Stimulated activated CD8-positive, alpha-beta memory T cell treated with anti-CD3 and anti-CD28 coated beads, Interleukin-12 subunit alpha, Interleukin-12 subunit beta, amount 100 ng/mL, for 4 hours (primary cell): ENCODE results near the gene RFNG.

Source experiments
- DNase-seq: peaks from one replicate; pipeline ENCODE4 v3.0.0-alpha.2; 2020; ENCODE audit warnings: low read depth

RFNG gene, protein sequence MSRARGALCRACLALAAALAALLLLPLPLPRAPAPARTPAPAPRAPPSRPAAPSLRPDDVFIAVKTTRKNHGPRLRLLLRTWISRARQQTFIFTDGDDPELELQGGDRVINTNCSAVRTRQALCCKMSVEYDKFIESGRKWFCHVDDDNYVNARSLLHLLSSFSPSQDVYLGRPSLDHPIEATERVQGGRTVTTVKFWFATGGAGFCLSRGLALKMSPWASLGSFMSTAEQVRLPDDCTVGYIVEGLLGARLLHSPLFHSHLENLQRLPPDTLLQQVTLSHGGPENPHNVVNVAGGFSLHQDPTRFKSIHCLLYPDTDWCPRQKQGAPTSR

DNA sequence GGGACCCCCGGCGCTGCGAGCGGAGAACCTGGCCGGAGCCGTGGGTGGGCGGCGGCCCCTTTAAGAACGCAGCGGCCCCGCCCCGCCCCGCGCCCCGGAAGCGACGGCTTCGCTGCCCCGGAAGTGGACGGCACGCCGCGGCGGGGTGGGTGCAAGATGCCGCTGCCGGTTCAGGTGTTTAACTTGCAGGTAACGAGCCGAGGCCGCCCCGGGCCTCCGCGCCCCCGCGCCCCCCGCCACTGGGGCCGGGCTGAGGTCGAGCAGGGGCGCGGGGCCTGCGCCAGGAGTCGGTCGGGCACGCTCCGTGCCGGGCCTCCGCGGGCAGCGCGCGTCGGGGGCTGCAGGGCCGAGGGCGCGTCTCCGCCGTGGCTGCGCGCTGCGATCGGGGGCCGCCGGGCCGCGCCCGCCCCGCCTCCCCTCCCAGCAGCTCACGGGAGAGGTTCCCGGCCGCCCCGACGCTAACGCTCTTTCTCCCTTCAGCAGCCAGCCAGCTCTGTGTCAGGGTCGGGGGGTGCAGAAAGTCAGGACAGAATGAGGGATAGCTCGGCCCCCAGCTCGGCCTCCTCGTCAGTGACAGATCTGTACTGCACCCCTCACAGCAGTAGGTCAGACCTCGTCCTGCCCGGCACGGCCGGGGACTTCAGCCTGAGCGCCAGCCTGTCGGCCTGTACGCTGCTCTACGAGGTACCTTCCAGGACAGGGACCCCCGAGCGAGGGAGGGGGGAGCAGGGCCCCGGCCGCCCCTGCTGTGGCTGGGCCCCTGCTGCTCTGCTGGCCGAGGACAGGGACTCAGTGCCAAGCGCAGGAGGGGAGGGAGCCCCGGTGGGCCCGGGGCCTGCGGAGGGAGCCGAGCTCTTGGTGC, at the start of gene RFNG, which contains the start of gene GPS1:
Gene RFNG (minus strand): TSS at position 36 of the 862 bp plus-strand sequence. CDS start 45 bp downstream, outside the sequence.
Gene GPS1 (plus strand): TSS at position 123 of the 862 bp plus-strand sequence. CDS start 34 bp downstream, at position 157.
- DNase-seq: peak; percentile 74

DNA sequence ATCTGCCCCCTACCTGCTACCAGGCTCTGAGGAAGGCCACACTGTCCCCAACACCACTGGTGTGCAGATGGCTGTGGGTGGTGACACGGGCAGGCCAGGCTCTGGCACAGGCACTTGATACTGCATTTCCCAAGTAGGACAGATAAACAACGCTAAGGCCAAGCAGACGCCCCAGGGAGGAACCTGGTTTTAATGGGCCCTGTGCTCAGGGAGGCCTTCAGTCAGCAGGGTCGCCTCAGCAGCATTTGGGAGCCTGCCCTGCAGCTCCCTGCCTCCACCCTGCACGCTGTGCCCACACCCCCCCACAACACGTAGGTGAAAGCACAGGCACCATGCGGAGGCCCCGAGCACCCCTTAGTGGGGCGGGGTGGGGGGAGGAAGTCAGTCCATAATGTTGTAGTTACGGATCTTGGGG, 49.7 kb upstream of the RFNG start:
- no peak for DNase-seq

DNA sequence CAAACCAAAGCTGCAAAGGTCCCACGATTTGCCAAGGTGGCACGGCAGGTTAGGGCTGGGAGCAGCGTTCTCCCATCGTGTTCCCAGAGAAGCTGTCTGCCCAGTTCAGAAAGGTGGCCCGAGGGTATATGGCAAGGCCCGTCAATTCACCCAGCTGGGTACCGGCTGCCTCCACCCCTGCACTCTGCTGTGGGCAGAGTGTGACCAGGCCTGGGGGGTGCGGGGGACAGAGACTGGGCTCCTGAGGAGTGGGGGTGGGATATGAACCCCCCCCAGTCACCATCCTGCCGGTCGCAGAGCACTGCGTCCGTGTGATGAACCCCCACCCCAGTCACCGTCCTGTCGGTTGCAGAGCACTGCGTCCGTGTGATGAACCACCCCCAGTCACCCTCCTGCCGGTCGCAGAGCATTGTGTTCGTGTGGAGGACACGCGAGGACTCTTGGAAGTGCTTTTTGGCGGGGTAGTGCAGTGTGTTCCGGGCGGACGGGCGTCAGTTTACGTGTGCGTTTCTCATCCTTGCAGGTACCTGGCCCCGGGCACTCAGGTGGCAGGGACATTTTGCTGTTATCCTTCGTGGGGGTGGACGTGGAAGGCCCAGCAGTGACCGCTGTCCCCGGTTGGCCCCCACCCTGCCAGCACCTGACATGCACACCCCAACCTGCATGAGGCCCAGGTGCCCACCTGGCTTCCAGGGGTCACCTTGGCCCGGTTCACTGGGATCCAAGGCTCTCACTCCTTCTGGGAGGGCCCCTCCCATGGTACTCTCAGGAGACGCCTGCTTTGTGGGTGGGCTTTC, 49.1 kb upstream of the RFNG start:
- no peak for DNase-seq

DNA sequence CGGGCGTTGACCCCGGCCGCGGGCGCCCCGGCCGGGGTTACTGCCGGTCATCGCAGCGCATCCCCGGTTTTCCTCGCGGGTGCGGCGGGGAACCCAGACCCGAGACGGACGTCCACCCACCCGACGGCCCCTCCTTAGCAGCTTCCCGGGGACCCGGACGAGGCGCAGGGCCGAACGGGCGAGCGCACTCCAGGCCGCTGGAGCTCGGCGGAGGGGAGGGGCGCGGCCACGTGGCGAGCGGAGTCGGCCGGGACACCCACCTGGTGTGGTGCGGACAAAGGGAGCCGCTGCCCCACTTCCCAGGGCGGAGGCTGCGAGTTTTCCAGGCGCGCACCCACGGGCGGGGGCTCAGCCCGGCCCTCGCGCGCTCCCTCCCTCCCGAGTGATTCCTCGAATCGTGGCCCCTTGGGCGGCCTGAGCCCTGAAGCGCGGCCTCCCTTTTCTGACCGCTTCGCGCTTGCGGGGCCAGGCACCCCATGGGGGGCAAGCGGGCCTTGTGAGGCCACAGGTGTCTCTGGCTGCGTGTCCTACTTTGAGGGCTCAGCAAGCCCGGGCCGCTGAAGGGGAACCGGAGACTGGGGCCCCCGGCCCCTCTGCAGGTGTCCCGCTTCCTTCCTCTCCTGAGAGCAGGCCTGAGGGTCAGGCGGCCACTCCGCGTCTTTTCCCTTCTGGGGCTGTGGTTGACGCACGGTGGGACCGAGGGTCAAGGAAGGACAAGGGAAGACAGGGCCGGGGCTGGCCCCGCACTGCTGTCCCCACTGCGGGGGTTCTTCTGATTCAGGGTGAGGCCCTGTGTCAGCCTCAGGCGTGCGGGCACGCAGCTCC, 47.5 kb upstream of the RFNG start:
- no peak for DNase-seq

DNA sequence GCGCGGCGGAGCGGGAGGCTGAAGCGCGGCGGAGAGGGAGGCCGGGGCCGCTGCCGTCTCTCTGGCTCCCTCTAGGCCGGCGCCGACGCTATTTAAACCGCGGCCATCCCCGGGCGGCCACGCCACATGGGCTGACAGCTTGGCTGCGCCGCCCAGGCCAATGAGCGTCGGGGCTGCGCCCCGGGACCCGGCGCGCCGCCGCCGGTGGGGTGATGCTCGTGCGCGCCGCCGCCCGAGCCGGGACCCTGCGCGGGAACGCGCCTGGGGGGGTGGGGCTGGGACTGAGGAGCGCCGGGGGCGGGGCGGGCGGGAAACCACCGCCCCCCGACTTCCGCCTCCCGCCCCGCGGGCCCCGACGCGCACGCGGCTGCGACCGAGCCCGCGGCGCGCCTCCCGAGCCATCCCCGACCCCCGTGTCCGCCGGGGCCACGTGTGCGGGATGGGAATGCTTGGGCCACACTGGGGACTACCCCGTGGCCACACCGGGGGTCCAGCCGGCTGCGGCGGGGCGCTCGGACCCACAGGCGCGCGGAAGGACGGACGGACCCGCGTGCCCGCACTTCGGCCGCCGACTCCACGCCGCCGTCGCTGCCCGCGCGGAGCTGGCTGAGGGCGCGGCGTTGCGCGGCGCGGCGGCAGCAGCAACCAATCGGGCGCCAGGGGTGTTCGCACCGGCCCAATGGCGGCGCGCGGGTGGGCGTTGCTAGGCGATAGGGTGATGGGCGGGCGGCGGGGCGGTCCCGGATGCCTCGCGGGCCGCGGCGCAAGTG, 46.7 kb upstream of the RFNG start, which contains the start of gene FASN:
Gene FASN (minus strand): TSS at position 68 of the 770 bp plus-strand sequence. CDS start 1,791 bp downstream, outside the sequence.
- DNase-seq: peak; percentile 91

DNA sequence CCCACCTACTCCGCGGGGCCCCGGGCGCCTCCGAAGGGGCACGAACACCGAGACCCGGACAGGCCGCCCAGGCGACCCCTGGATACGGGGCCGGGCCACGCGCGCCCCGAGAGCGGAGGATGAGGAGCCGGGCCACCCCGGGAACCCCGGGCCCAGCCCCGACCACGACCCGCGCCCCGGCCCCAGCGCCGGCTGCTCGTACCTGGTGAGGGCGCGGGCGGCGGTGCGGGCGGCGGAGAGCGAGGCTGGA, 46.2 kb upstream of the RFNG start:
- DNase-seq: no peak

DNA sequence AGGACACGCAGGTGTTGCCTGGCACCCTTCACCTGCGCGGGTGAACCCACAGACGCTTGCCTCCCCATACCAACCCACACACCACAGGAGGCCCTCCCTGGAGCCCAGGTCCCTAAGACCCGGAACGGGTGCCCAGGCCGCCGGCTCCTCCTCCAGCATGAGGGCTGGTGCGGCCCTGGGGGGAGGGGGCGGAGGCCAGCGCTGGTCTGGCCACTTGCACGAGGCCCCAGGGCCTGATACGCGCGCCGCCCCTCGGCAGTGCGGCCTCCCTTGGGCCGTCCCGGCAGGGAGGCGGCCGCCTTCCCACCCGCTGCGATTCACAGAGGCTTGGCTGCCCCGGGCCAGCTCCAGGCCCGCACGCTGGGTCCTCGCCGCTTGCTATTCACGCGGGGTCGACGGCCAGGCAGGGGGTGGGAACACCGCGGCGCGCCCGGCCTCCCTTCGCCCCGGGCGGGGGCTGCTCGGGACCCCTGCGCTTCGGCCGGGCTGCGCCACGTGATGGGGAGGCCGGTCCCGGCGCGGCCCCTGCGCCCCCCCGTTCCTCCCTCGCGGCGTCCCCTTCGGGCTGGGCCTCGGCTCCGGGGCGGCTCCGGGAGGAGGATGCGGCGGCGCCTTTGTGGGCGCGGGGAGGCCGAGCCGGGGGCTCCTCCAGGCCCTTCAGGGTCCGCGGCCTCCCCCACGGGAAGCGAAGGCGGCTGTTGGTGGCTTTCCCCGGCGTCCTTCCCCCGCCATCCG, 45.7 kb upstream of the RFNG start:
- DNase-seq: peak; percentile 23

DNA sequence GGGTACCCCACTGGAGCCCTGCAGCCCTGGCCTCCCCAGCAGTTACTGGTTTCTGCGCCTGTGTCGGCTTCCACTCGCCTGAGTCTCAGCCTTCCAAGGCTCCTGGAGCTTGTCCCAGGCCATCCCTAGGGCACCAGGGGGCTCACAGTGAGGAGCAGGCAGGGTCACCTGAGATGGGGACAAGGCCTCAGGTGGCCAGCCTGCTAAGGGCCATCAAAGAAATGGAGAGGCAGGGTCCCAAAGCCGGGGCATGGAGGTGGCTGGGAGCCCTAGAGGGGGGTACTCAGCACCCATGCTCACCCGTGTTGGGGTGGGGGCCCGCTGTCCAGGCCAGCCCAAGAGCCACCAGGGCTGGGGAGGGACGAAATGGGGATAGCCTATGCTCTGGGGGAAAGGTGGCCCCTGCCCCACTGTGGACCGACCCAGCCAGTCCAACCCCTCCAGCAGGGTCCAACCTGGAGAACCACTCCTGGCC, 45.1 kb upstream of the RFNG start:
- no peak for DNase-seq

DNA sequence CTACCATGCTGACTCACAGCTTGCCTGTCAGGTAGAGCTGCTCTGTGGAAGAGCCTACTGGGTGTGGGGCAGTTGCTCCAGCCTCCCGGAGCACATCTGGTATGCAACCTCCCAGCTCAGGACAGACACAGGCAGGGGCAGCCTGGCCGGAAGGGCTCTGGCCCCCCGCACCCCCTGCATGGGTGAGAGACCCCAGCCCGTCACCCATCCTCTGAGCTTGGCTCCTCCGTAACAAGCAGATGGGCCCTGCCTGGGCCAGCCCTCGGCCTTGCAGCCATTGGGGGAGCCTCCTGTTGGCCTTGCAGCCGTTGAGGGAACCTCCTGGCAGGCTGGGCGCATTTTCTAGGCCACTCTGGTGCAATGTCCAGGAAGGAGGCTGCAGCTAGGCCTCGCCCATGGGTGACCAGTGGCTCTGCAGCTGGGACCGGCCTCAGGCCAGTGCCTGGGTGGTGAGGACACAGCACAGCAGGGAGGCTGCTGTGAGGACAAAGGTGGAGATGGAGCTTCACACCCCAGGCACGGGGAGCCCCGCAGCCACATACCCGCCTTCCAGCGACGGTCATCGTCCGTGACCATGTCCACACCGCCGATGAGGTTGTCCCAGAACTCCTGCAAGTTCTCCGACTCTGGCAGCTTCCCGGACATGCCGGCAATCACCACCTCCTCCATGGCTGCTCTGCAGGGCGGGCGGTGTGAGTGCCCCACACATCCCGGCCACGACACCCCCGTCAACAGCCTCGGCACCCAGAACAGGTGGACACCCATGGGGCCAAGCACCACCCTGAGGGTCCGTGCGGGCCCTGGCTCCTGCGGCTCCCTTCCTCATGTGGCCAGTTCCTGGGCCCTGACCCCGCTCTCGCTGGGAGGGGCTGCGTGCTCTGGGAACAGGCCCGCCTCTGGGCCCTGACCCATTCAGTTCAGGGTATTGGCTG, 44.4 kb upstream of the RFNG start:
- no peak for DNase-seq

DNA sequence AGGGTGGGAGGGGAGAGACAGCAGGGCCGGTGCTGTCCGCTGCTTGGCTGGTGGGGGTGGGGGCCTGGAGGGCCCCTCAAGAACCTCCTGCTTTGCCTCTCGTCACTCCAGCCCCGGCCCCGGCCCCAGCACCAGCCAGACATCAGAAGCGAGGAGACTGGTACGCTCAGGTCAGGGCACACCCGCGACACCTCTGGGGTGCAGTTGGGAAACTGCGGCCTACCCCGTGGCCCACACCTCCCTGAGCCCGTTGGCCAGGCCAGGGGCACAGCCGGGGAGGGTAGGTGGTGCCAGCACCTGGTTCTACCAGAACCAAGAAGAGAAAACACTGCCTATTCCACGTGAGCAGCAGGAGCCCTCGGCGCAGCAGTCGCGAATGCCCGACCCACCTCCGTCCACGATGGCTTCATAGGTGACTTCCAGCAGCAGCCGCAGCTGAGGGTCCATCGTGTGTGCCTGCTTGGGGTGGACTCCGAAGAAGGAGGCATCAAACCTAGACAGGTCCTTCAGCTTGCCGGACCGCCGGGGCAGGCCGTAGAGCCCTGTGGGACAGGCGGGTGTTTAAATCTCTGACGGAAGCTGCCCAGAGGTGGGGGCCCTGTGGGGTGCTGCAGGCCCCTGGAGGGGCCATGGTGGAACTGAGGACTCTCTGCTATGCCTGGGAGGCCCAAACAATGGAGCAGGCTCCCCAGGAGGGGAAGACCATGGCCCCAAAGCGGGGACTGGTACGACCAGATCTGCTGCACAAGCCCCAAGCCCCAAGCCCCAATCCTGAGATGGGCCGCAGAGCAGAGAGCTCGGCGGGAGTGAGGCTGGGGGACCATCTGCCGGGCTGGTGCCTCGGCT, 43.5 kb upstream of the RFNG start:
- DNase-seq: no peak

DNA sequence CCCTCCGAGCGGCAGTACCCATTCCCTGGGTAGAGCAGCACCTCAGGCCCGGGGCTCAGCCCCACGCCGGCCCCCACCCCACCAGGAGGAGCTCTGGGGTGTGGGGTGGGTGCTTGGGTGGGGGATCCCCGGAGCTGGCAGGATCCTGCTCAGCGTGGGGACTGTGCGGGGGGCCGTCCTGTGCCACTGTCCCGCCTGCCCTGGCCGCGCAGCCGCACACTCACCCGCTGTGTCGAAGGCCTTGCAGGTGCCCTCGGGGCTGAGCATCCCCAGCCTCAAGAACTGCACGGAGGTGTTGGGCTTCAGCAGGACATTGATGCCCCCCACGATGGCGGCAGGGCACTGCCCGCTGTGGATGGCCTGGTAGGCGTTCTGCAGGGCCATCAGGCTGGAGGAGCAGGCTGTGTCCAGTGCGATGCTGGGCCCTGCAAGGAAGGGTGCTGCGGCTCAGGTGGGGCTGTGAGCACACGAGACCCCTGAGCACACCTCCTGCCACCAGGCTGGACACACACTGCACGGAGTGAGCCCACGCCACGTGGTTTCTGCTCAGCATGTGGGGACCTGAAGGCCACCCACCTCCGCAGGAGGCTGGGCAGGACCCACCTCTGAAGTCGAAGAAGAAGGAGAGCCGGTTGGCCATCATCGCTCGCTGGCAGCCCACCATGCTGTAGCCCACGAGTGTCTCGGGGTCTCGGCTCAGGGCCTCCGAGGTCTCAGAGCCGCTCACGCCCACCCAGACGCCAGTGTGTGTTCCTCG, 41.6 kb upstream of the RFNG start:
- DNase-seq: no peak

DNA sequence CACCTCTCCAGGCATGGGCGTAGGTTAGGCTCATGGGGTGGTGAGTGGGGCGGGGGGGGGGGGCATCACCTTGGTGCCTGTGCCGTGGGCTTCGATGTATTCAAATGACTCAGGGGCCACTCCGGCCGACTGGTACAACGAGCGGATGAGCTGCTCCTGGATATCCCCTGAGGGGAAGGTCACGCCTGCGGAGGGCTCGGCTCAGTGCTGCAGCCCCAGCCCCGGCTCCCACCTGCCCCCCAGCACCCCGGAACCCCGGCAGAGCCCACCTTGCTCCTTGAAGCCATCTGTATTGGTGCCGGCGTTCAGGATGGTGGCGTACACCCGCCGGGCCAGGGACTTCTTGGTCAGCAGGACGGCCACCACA, 41.0 kb upstream of the RFNG start:
- DNase-seq: no peak

DNA sequence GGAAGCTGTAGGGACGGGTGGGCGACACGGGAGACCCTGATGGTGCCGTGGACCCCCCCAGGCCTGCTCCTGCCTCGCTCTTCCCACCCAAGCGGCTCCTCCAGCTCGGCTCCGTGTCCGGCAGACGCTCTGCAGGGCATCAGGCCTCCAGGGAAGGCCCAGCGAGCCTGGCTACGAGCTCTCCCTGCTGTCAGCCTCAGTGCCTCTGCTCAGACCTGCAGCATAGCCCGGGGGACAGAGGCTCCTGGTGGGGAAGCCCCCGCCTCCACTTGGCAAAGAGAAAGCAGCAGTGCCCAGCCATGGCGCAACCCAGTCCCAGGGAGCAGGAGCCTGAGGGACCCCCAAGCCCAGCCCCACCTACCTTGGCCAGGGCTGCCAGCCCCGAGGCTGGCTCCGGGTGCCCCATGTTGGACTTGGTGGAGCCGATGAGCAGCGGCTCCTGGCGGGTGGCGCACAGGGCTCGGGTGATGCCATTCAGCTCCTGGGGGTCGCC, 40.5 kb upstream of the RFNG start:
- DNase-seq: no peak

DNA sequence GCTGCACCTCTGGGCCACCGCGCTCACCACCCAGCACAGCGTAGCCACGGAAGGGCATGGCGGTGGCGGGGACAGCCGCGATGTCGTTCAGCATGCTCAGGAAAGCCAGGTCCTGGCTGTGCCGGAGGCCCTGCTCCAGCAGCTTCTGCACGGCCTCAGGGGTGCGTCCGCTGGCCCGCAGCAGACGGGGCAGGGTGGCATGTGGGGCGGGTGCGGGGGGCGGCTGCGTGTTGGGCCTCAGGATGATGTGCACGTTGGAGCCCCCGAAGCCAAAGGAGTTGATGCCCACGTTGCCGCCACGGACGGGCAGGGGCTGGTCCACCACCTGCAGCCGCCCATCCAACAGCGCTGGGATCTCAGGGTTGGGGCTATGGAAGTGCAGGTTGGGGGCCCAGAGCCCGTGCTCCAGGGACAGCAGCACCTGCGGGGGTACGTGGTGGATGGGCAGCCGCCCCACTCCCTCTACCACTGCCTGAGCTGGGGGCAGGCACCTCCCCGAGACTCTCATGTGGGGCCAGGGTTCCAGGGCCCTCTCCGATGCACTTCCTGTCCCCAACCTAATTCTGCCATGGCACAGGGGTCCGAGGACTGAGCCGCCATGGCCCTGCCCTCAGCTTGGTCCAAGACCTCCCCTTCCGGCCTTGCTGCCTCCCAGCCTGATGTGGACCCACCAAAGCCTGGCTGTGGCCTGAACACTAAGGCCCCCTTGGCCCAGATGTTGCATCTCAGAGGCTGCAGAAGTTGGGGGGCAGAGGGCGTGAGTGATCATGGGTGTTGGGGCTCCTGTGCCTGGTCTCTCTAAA, 39.9 kb upstream of the RFNG start:
- DNase-seq: no peak

DNA sequence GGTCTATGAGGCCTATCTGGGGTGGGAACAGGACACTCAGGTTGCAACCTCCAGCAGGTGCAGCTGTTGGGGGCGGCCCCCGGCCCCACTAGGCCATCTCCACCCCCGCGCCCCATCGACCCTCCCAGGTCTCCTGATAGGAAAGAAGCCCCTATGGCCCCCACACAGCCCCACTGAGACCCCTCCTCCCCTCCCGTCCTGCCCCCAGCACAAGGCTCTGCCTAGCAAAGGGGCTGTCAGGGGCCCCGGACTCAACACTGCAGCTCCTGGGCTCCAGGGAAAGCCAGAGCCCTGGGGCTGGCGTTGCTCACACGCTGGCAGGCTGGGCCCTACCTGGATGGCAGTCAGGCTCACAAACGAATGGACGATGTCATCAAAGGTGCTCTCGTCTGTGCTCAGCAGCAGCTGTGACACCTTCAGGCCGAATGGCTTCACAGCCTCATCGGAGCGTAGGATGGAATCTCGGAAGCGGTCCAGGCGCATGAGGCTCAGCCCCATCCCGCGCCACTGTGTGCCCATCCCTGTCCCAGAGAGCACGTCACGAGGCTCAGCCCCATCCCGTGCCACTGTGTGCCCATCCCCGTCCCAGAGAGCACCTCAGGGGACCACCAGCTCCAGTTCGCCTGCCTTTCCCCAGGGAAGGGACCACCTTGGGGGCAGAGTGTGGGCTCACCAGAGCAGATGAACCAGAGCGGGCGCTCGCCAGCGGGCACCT, 39.1 kb upstream of the RFNG start:
- DNase-seq: no peak
